Stimulated activated CD4-positive, alpha-beta T cell treated with anti-CD3 and anti-CD28 coated beads, Interleukin-1b, Interleukin-23, amount 100 ng/mL, for 24 hours (primary cell): Measurements from ENCODE around the gene CCDC127.

Experiments used
- DNase-seq, 4 experiments: peaks; one replicate each; pipeline ENCODE4 v3.0.0-alpha.2; 2020; ENCODE audit warnings: low read depth in 4 of 4, low spot score in 1 of 4

The CCDC127 gene

GRCh38 chr5:160921-161802 is 56.8 kb downstream of the CCDC127 start:
- DNase-seq = no peak

GRCh38 chr5:160173-160510 is 57.8 kb downstream of the CCDC127 start:
- no peak for DNase-seq

GRCh38 chr5:159448-160172 is 58.3 kb downstream of the CCDC127 start:
- DNase-seq = no peak

- no peak for DNase-seq
These were observed 59.0 kb downstream of the CCDC127 start for GRCh38 chr5:158807-159447.

- no peak for DNase-seq
These were observed 60.2 kb downstream of the CCDC127 start for GRCh38 chr5:157801-158200.

- no peak for DNase-seq
These were observed 60.7 kb downstream of the CCDC127 start for GRCh38 chr5:157126-157715.

- no peak for DNase-seq
These were observed 61.4 kb downstream of the CCDC127 start for GRCh38 chr5:156411-157072.

GRCh38 chr5:155651-156410 is 62.1 kb downstream of the CCDC127 start:
- no peak for DNase-seq

- no peak for DNase-seq
These were observed 63.1 kb downstream of the CCDC127 start for GRCh38 chr5:154826-155225.

GRCh38 chr5:154236-154635 is 63.7 kb downstream of the CCDC127 start:
- no peak for DNase-seq

- DNase-seq = no peak
These were observed 64.7 kb downstream of the CCDC127 start for GRCh38 chr5:153256-153655.

GRCh38 chr5:152077-152476 is 65.9 kb downstream of the CCDC127 start:
- no peak for DNase-seq

- no peak for DNase-seq
These were observed 67.2 kb downstream of the CCDC127 start for GRCh38 chr5:150746-151145.

- DNase-seq = no peak
These were observed 68.0 kb downstream of the CCDC127 start for GRCh38 chr5:149745-150485.

GRCh38 chr5:147751-148150 is 70.2 kb downstream of the CCDC127 start:
- DNase-seq = no peak
